GM21576 (cell line): Measurements from ENCODE around the gene RERG.
"Not testable (repeated sequence)": the region's sequence is repeated elsewhere in the genome, so short reads cannot be mapped to it uniquely, and the experiment has no call there.

Source experiments
- ATAC-seq: cut with Tn5 transposase; IDR thresholded peaks from one replicate; pipeline ENCODE4 v1.9.1; 2021; ENCODE audit warnings: mild to moderate bottlenecking, moderate library complexity; ENCODE audit not compliant: unreplicated experiment

RERG gene, protein sequence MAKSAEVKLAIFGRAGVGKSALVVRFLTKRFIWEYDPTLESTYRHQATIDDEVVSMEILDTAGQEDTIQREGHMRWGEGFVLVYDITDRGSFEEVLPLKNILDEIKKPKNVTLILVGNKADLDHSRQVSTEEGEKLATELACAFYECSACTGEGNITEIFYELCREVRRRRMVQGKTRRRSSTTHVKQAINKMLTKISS

DNA sequence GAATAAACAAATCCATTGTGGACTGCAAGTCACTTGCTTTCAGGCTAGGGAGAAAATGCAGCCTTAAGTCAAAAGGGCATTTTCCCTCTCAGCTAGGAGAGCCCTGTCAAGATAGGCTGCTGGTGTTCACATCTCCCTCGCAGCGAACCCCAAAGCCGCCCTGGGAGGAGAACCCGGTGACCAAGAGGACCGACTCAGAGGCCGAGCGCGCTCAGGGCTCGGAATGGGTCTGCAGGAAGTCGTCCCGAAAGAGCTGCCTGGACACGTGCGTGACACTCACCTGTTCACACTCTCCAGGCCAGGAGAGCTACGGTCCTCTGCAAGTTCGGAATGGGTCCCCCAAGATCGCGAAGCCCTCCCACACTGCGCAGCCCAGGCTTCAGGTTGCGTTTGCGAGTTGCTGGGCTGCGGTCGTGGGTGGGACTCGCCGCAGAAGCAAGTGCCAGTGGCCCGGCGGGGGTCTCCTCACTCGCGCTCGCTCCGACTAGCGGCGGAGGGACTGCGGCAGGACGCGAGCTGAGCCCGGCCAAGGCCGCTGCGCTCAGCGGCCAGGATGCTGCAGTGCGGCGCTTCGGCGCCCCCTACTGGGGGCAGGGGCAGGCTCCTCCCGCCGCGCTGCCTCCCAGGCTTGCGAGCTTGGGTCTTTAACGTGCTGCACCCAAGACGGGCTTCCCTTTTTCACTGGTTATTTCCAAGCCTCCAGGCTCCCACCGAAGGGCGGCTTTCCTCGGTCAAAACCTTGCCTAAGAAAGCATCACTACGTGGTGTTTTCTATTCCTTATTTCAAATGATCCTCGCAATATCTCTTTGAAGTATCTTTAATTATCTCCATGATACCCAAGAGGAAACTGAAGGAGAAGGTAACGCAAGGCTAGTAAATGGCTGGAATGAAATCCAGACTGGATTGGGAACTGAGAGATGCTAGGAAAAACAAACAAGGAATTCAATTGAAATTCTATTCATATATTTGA, at the start of gene RERG:
Gene RERG (minus strand): TSS at position 503 of the 971 bp plus-strand sequence. CDS start 3,928 bp downstream, outside the sequence.
- ATAC-seq: peak; percentile 95

DNA sequence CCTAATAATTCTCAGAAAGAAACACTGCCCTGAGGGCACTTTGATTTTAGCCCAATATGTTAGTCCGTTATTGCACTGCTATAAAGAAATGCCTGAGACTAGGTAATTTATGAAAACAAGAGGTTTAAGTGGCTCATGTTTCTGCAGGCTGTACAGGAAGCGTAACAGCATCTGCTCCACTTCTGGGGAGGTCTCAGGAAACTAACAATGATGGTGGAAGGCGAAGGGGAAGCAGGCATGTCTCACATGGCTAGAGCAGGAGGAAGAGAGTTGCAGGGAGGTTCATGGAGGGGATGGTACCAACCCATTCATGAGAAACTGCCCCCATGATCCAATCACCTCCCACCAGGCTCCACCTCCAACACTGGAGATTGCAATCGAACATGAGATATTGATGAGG, 49.4 kb upstream of the RERG start:
- ATAC-seq: no peak

DNA sequence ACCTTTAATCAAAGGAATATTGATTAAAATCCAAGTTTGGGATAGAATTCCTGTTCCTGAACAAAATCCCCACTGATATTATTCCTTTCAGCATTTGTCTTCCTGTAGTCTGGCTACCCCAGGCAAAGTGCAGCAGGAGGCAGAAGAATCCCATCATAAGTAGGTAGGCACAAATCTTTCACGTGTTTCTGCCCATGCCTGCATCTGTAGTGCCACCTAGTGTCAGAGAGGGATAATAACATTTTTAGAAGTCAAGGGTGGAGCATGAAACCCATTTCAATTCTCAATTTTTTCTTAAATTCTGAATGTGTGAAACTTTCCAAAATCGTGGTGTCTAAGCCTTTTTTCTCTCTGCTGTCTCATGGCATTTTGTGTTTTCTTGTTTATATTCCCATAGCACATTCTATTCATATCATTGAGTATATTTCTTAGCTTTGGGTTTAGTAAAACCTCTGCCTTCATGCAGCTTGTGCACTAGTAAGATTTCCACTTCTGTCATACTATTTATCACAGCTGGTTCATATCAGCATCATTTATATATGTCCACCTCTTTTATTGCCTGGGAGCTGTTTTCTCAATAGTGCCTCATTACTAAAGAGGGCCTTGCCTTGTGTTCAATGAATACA, 47.8 kb upstream of the RERG start:
- ATAC-seq: peak; percentile 83

DNA sequence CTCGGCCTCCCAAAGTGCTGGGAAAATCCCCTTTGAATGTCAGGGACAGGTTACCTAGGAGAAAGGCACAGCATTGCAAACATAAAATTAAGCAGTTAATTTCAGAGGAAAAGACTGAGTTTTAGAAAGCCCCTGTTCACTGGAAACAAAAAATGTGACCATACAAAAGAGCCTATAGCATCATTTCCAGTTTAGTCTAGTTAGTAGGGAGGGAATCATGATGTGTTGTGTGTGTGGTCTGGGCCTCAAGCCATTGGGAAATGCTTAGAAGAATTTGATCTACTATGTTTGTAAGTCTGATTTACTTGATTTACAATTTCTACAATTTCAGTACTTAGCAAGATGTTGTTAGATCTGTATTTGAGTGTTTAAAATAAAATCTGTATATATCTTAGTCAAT, 47.1 kb upstream of the RERG start:
- ATAC-seq: no peak

DNA sequence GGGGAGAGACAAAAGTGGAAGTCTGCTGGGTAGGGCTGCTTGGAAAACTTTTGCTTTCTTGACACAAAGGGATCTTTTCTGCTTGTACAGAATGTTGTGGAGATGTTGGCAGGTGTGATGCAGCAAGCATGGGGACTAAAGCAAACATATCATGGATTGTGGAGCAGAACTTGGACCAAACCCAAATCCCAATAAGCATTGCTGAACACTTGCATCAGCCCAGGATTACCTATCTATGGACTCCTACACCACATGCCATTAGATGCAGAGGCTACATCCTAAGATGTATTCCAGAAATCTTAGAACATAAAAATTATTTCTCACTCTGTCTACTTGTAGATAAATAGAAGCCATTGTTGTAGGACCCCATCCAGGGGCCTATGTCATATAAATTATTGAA, 44.7 kb upstream of the RERG start:
- no peak for ATAC-seq

DNA sequence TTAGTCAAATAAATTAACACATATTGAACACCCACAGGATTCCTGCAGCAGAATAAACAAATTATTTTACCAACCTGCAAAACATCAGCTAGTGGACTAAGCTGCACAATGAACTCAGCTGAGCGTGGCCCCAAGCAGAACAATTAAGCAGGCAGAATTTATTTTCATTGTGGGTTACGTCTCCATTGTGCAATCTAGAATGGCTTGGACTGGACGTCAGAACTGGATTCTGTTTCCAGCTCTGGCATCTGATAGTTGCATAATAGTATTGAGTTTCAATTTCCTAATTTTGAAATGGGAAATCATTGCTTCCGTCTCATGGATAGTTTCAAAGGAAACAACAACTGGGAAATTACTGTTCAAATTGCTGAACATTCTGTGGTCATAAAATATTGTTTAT, 35.5 kb upstream of the RERG start:
- ATAC-seq: no peak

DNA sequence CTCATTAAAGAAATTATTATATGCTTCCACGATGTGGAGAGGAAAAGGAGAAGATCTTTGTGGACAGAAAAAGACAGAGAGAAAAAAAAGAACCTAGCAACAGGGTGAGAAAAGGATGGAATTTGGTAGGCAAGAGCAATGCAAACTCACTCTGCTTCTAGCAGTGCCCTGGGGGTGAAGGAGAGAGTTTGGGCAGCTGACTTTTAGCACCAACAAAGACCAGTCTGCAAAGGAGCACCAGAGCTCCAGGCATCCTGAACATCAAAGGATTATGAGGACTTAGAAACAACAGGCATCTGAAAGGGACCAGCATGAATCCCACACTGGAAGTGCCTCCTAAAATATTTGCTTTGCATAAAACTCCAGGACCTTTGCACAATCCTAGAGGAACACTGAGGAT, 32.8 kb upstream of the RERG start:
- ATAC-seq: no peak

DNA sequence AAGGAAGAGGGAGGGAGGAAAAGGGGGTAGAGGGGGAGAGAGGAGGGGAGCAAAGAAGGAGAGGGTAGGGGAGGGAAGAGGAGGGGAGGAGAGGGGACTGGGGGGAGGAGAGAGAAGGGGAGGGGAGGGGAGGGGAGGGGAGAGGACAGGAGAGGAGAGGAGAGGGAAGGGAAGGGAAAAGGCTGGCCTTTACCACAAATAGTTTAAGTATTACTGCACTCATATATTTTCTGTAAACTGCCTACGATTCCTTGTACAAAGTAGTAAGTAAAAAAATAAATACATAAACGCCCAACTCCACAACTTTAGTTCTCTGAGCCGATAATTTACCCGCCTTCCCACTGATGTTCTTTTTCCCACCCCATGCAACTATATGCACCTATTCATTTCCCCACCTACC, 23.7 kb upstream of the RERG start:
- no peak for ATAC-seq

DNA sequence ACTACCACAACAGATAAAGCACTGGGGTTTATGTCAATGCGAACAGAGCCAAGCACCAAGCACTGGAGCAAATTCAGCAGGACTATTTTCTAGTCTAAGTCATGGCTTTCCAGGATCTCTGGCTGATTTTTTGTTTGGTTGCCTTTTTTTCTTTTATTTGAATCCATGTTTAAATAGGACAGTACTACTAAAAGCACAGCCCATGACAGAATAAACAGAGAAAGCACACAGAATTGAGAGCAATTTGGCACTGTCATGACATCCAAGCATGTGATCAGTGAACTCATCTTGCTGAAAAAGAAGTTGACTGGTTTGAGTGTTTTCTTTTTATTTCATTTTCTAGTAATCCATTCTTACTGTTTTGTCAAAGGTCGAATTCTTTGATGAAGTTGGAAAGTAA, 23.1 kb upstream of the RERG start:
- ATAC-seq: no peak

DNA sequence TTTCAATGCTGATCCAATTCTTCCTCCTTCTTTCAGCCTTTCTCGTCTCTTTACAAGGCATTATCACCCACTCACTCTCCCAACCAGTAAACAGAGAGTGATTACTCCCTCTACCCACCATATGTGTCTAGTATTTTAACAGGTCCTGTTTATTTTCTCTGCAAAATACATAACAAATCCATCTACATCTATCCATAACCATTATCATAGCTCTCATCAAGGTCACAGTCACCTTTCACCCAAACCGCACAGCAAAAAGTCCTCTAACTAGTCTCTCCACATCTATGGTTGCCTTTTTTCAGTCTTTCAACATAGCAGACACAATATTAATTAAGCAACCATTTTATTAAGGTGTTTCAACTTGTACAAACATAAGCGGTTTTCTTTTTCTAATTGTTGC, 21.9 kb upstream of the RERG start:
- ATAC-seq: no peak

DNA sequence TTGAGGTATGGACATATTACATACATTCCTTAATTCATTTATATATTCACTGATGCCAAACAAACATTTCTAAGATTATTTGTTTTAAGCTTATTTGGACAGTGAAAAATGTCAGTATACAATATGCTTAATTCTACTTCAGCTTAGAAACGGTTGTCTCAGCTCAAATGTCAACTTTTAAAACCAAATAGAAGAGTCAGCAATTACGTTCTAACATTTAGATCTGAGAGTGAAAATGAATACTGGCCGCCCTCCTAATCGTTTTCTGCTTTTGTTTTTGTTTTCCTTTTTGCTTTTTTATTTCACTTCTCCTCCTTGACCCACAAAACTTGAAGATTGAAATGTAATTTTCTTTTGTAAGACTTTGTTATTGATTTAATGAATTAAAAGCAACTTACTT, 19.7 kb upstream of the RERG start:
- ATAC-seq: no peak

DNA sequence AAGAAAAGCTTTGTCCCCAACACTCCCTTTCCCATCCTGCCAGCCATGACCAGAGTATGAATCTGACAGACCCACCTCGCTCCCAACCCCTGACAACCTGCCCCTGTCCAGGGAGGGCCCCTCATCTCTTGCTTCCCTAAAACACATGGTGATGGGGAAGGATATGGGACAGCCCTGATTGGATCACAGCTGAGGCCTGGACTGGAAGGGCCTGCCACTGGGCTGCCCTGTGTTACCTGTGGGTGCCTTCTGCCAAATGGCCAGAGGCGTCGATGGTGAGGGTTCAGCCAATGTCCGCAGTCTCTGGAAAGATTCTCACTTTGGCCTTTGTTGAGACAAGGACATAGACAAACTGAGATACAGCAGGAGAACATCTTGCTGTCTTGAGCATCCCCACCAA, 13.3 kb upstream of the RERG start:
- no peak for ATAC-seq

DNA sequence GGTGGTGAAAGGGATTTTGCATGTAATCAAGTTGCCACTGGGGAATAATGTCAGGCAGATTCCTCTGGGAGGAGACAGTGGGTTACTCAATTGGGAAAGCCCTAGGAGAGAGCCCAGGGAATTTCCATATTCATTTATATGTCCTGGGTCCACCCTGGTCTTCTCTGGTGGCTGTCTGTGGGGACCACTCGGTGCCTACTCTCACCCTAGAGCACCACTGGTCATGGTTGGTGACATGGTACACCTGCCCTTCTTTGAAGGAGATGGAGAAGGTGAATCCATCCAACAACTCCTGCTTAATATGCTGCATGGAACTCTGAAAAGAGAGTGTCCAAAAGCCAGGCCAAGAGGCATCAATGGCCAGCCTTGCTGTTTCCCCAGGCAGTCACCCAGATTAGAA, 12.8 kb upstream of the RERG start:
- ATAC-seq: no peak

DNA sequence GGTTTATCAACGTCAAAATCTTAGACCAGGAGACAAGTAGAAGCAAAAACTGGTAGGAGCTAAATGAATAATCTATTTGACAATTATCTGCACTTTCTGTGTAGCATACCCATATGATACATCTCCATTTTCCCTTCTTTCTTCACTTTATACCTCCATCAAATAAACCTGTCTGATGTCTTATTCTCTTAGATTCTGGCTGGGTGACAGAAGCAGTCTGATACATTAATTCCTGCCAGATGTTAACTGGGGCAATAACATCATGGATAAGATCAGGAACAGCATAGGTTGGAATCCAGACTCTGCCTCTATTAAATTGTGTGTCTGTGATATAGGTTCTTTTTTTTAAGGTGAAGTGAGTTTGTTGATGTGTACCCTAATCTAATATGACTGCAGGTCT, 11.7 kb upstream of the RERG start:
- no peak for ATAC-seq

DNA sequence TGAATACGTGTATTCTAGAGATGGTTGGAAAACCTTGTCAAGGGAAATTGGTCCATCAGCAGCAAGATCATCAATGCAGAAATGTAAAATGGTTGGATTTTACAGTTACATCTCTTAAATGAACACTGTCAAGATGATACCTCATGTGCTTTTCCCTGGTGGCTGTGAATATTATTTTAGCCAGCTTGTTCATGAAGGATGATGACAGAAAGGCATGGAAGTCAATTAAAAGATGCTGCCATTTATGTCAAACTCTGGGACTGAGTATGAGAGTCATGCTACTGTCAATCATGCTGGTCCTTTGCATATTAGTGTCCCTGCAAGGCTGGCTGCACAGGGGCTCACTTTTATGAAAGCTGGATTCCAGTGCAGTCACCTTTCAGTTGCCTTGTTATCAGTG, 10.3 kb upstream of the RERG start:
- no peak for ATAC-seq

DNA sequence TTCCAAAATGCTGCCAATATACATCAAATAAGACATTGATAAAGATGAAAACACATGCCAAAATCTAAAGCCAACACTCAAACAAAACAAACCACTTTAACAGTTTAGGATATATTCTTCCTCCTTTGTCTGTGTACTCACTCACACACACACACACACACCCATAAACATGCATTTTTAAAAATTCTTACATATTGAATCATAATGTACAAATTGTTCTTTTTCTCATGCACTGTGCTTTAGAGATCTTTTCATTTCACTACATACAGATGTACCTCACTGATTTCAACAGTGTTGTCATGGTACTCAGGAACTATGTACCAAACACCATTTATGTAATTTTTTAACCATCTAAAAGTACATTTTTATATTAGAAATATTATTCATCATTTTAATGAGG, 9.5 kb upstream of the RERG start:
- ATAC-seq: no peak

DNA sequence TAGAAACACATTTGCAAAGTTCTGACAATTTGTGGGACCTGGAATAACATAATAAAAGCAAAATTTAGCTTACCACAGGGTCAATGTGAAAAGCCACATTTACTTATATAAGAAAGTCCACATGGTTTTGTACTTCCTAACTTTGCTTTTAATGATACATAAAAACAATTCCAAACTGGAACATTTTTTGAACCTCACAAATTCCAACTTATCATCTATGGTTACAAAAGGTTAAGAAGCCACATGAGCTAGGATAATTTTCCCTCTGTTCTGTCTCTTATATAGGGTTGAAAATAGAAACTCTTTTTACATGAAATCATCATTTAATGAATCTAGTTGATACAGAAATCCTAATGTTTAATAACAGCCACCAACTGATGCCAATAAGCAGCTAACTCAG, 8.9 kb upstream of the RERG start:
- ATAC-seq: no peak

DNA sequence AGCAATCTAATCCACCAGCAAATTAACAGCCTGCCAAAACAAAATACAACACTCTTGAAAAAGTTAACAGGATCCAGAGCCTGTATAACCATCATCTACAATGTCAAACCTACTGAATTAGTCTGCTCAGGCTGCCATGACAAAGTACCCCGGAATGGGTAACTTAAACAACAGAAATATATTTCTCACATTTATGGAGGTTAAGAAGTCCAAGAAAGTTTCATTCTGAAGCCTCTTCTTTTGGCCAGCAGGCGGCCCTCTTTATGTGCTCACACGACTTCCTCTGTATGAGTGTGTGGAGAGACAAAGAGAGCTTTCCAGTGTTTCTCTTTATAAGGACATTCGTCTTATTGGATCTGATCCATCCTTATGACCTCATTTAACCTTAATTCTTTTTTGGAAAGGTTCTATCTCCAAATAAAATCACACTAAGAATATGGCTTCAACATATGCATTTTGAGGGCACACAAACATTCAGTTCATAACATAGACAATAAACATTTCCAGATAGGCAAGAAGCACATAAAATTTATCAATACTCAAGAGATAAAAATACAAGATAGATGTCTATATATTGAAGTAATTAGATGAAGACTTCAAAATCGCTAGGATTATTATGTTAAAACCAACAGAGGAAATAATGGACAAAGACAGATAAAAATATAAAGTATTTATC, 5.9 kb upstream of the RERG start:
- peak; percentile 59 for ATAC-seq

DNA sequence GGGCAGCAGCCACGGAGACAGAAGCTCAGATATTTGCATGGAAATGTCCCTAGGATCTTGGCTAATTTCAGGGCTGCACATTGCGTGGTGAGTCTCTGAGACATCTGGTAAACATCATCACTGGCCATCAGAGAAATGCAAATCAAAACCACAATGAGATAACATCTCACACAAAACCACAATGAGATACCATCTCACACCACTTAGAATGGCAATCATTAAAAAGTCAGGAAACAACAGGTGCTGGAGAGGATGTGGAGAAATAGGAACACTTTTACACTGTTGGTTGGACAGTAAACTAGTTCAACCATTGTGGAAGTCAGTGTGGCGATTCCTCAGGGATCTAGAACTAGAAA, 4.6 kb upstream of the RERG start:
- ATAC-seq: not testable (repeated sequence)

DNA sequence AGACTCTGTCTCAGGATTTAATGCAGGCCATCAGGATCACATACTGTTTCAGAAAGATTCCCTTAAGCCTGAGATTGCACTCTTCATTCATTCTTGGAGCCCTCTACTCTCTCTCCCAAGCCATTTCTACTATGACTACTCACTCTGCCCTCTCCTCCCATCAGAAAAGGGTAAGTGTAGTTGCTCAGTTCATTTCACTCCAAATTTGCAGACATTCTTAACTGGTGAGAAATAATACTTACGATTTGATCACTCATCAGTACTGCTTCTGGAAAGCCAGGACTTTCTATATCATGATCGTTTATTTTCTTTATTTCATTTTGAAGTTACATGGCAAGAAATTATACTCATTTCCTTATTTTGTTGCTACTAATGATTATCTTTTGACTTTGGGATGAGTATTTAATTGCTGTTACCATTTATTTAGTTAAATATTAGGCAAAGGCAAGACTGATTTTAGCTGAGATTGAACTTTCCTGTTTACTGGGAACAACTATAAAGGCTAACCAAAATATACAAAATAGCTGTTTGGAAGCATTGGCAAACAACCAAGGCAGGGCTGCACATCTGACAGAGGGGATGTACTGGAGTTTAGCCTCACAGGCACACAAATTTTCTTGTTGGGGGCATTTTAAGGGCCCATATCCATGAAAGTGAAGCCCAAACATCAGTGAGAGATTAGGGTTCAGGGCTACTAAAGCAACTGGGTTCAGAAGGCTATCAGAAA, 4.1 kb upstream of the RERG start:
- ATAC-seq: no peak

DNA sequence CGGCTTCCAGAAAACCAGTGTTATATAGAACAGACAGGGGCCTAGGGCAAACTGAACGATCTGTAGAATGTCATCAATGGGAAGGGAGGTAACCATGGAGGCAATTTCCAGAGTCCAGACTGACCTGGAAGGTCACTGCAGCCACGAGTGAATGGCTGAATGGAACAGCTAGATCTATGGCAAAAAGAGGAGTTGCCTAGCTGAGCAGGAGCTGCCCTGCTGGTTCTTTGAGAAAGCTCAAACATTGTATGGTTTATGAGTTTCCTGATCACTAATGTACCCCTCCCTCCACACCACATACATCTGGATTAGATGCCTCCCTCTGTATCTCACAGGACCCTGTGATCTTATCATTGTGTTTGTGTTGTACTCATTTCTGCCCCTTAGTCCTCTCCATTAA, 1.0 kb upstream of the RERG start:
- no peak for ATAC-seq
